Right lobe of liver (tissue), 4 donors: ENCODE results near the gene MEGF8.

Source experiments
- POLR2A ChIP-seq: fragments of 450-650 bp; IDR thresholded peaks from one replicate; pipeline ENCODE4 v1.6.1; 2017; ENCODE audit warnings: antibody characterized with exemption, mild to moderate bottlenecking
- TF ChIP-seq, protein P1 (sequence below), 4 donors: fragments of 200-600 bp in 3 of 4; fragments of 450-650 bp in 1 of 4; IDR thresholded peaks; one replicate each; pipeline versions ENCODE4 v1.5.1 to v1.8.0; 2016 to 2022; ENCODE audit warnings: antibody characterized with exemption in 4 of 4, mild to moderate bottlenecking in 2 of 4
- donor health status: DM: no; HTN: no; CAD: no.
- donor health status: DM: no; HTN: no; CAD: no.
- donor health status: DM: no; HTN: yes; CAD: no.

DNA sequence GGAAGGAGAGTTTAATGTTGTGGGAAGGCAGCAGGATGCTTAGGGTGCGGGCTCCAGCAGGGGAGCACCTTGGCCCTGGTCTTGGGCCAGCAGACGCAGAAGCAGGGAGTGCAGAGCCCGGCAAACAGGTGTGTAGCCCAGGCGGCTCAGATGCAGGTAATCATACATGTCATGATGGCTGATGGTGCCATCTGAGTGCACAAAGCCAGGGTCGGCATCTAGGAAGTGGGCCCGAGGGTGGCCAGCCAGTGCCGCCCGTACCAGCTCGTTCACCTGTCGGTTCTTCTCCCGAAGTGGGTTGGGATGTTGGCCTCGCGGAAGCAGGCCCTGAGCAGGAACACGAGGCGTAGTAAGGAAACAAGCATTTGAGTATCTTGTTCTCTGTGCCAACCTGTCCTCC lies 28.4 kb upstream of the MEGF8 start:
- TF ChIP-seq, protein P1, sequence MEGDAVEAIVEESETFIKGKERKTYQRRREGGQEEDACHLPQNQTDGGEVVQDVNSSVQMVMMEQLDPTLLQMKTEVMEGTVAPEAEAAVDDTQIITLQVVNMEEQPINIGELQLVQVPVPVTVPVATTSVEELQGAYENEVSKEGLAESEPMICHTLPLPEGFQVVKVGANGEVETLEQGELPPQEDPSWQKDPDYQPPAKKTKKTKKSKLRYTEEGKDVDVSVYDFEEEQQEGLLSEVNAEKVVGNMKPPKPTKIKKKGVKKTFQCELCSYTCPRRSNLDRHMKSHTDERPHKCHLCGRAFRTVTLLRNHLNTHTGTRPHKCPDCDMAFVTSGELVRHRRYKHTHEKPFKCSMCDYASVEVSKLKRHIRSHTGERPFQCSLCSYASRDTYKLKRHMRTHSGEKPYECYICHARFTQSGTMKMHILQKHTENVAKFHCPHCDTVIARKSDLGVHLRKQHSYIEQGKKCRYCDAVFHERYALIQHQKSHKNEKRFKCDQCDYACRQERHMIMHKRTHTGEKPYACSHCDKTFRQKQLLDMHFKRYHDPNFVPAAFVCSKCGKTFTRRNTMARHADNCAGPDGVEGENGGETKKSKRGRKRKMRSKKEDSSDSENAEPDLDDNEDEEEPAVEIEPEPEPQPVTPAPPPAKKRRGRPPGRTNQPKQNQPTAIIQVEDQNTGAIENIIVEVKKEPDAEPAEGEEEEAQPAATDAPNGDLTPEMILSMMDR (IDR thresholded peaks at IDR 0.05) = no peak
- TF ChIP-seq POLR2A = no peak
